ENCODE measurements around the gene WFDC6.

Gene WFDC6

DNA sequence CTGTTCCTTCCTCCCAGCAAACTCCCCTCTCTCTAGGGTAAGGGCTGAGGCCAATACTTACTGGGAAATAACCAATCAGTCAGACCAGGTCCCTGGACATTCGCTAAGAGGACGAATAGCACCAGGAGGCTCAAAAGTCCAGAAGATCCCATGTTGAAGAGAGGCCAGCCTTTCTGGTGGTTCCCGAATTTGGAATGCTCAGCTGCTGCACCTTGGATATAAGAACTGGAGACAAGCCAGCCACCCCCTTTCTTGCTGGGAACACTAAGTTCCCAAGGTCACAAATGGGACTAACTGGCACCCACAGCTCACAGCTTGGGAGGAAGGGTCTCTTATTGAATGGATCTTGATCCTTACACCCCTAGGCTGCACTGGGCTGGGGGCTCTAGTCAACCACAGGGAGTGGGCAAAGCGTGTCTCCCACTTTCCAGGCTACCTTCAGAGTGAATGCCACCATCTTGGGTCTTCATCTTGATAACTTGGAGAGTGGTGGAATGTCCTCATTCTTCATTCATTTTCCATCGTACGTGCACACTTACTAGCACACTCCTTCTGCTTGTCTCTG is 8.0 kb upstream of the WFDC6 start, which contains the start of gene EPPIN:
TSS of gene EPPIN (minus strand) at position 196 of the 565 bp plus-strand sequence. CDS start at position 152, 44 bp downstream.
- Mint-ChIP-seq H3K4me1 (ENCODE audit: low read depth) (no peaks in the 10 kb centered on the region), H3K36me3 (ENCODE audit: low read depth) (no peaks in the 10 kb centered on the region), H3K27me3 (peaks cover 36% of the 10 kb centered on the region), H3K9me3 (peaks cover 4% of the 10 kb centered on the region), H3K27ac (no peak within 1 kb of the TSS), H3K4me3 (no peak within 1 kb of the TSS)

GRCh38 chr20:45545754-45546453 is 6.6 kb upstream of the WFDC6 start:
- Mint-ChIP-seq H3K27ac (no peak overlapping the region), H3K36me3 (ENCODE audit: low read depth) (no peaks in the 10 kb centered on the region), H3K4me1 (ENCODE audit: low read depth) (no peaks in the 10 kb centered on the region), H3K4me3 (no peak overlapping the region), H3K9me3 (peaks cover 4% of the 10 kb centered on the region), H3K27me3 (peaks cover 38% of the 10 kb centered on the region)

GRCh38 chr20:45545351-45545750 is 6.1 kb upstream of the WFDC6 start:
- H3K27ac Mint-ChIP-seq, result no peak overlapping the region
- H3K36me3 Mint-ChIP-seq (ENCODE audit: low read depth), result no peaks in the 10 kb centered on the region
- no peak overlapping the region for H3K4me3 Mint-ChIP-seq
- peaks cover 35% of the 10 kb centered on the region for H3K27me3 Mint-ChIP-seq
- H3K4me1 Mint-ChIP-seq (ENCODE audit: low read depth), result no peaks in the 10 kb centered on the region
- peaks cover 2% of the 10 kb centered on the region for H3K9me3 Mint-ChIP-seq

DNA sequence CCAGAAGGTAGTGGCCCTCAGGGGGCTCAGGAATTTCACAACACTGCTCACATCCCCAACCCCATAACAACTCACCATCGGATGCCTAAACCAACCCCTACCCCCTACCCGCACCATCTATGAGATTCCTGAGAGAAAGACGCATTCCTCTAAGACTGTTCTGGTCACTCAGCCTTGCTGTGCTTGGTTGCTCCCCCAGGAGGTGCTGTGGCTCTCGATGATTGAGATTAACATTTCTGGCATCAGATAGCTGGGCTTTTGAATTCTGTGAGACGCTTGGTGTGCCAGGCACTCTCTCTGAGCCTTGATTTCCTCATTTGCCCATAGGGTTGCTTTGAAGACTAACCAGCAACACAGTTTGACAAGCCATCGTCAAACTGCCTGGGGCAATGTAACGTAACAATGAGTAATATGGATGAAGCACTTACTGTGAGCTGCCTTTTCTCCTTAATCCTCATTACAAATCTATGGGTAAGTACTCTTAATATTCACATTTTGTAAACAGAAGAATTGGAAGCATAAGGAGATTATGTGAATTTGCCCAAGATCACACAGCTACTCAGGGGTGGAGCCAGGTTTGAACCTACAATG is 978 bp downstream of the WFDC6 start:
- no peaks in the 10 kb centered on the region for H3K9me3 Mint-ChIP-seq
- no peaks in the 10 kb centered on the region for H3K4me1 Mint-ChIP-seq (ENCODE audit: low read depth)
- no peaks in the 10 kb centered on the region for H3K36me3 Mint-ChIP-seq (ENCODE audit: low read depth)
- peaks cover 22% of the 10 kb centered on the region for H3K27me3 Mint-ChIP-seq
- H3K27ac Mint-ChIP-seq, result no peak overlapping the region
- H3K4me3 Mint-ChIP-seq, result no peak overlapping the region

GRCh38 chr20:45527294-45527693 is 12.0 kb downstream of the WFDC6 start:
- no peak overlapping the region for H3K4me3 Mint-ChIP-seq
- H3K27me3 Mint-ChIP-seq, result peaks cover 60% of the 10 kb centered on the region
- no peaks in the 10 kb centered on the region for H3K4me1 Mint-ChIP-seq (ENCODE audit: low read depth)
- H3K9me3 Mint-ChIP-seq, result no peaks in the 10 kb centered on the region
- no peaks in the 10 kb centered on the region for H3K36me3 Mint-ChIP-seq (ENCODE audit: low read depth)
- H3K27ac Mint-ChIP-seq, result no peak overlapping the region

- H3K9me3 Mint-ChIP-seq, result no peaks in the 10 kb centered on the region
- H3K4me1 Mint-ChIP-seq (ENCODE audit: low read depth), result no peaks in the 10 kb centered on the region
- H3K27me3 Mint-ChIP-seq, result peaks cover 49% of the 10 kb centered on the region
- no peak overlapping the region for H3K27ac Mint-ChIP-seq
- no peaks in the 10 kb centered on the region for H3K36me3 Mint-ChIP-seq (ENCODE audit: low read depth)
- no peak overlapping the region for H3K4me3 Mint-ChIP-seq
These were observed 15.5 kb downstream of the WFDC6 start for GRCh38 chr20:45523821-45524220.

- Mint-ChIP-seq H3K27ac (no peak overlapping the region), H3K4me3 (no peak overlapping the region), H3K9me3 (peaks cover 5% of the 10 kb centered on the region), H3K36me3 (ENCODE audit: low read depth) (no peaks in the 10 kb centered on the region), H3K4me1 (ENCODE audit: low read depth) (no peaks in the 10 kb centered on the region), H3K27me3 (peaks cover 33% of the 10 kb centered on the region)
These were observed 21.0 kb downstream of the WFDC6 start for GRCh38 chr20:45518282-45518681.

- peaks cover 40% of the 10 kb centered on the region for H3K27me3 Mint-ChIP-seq
- no peaks in the 10 kb centered on the region for H3K4me1 Mint-ChIP-seq (ENCODE audit: low read depth)
- H3K4me3 Mint-ChIP-seq, result no peak within 1 kb of the TSS
- H3K36me3 Mint-ChIP-seq (ENCODE audit: low read depth), result no peaks in the 10 kb centered on the region
- peaks cover 5% of the 10 kb centered on the region for H3K9me3 Mint-ChIP-seq
- H3K27ac Mint-ChIP-seq, result no peak within 1 kb of the TSS
These were observed 24.0 kb downstream of the WFDC6 start, which contains the start of gene SPINT3 for GRCh38 chr20:45515147-45515913. SPINT3 (minus strand) TSS chr20:45515622; CDS start chr20:45515608, 14 bp downstream.

DNA sequence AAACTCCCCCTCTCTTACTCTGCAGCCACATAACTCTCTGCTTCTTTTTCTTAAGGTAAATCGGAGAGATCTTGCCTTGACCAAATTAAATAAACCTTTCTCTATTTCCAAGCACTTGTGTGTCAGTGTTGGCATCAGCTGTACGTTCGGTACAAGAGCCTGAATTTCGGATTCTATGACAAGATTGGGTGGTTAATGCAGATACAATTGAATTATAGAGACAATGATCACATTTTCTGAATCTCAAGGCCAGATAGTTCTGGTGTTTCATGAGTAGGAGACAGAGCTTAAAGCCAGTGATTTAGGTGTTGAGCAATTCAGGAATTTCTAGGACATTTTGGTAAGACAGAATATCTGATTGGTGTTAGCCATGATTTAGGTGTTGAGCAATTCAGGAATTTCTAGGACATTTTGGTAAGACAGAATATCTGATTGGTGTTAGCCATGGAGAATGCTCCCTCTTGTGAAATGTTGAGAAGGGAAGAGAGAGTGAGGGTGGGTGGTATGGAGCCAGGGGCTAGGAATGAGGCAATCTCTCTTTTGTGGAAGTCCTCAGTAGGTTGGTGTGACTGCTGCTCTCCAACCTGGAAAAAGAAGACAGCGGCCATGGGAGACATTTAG is 28.9 kb downstream of the WFDC6 start:
- peaks cover 13% of the 10 kb centered on the region for H3K4me1 Mint-ChIP-seq (ENCODE audit: low read depth)
- no peak overlapping the region for H3K27ac Mint-ChIP-seq
- no peaks in the 10 kb centered on the region for H3K36me3 Mint-ChIP-seq (ENCODE audit: low read depth)
- H3K27me3 Mint-ChIP-seq, result peaks cover 48% of the 10 kb centered on the region
- H3K4me3 Mint-ChIP-seq, result no peak overlapping the region
- H3K9me3 Mint-ChIP-seq, result no peaks in the 10 kb centered on the region

DNA sequence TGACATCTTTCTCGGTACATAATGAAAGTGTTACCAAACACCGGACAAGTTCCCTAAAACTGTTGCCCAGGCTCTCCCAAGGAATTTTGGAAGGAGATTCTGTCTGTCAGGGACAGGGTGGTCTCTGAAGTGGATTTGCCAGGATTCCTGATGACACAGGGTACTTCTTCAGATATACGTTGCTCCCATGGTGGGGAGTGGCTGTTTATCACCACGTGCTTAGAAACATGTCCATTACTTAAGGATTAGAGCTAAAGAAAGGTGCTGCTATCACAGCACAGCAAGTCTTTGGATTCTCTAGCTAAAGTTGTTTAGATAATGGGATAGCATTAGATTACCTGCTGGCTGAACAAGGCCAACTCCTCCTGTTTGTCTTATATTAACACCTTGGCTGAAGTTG is 30.2 kb downstream of the WFDC6 start:
- Mint-ChIP-seq H3K27ac (no peak overlapping the region), H3K36me3 (ENCODE audit: low read depth) (no peaks in the 10 kb centered on the region), H3K27me3 (peaks cover 47% of the 10 kb centered on the region), H3K4me1 (ENCODE audit: low read depth) (peaks cover 13% of the 10 kb centered on the region), H3K9me3 (no peaks in the 10 kb centered on the region), H3K4me3 (no peak overlapping the region)

DNA sequence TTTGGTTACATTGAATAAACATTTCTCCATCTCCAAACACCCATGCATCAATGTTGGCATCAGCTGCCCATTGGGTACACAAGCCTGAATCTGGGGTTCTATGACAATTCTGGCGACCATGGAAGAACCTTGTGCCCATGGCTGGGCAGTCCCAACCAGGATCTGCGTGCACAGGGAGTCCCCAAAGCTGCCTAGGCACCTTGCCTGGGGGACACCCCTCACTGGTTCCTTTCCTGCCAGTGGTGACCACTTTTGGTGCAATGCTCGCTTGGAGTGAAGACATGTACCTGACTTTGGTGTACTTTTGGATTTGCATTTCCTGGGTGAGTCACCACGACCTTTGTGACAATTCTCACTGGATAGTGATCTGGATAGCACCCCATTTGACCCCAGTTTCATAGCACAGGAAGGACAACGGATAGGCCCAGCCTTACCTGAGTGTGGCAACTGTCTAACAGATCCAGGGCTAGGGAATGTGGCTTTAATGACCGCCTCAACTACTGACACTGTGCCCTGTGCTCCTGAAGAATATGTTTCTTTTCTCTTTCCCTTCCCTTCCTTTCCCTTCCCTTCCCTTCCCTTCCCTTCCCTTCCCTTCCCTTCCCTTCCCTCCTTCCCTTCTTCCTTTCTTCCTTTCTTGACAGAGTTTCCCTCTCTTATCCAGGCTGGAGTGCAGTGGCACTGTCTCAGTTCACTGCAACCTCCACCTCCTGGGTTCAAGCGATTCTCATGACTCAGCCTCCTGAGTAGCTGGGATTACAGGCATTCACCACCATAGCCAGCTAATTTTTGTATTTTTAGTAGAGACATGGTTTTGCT is 31.0 kb downstream of the WFDC6 start:
- Mint-ChIP-seq H3K4me1 (ENCODE audit: low read depth) (peaks cover 13% of the 10 kb centered on the region), H3K36me3 (ENCODE audit: low read depth) (no peaks in the 10 kb centered on the region), H3K9me3 (no peaks in the 10 kb centered on the region), H3K27me3 (peaks cover 50% of the 10 kb centered on the region), H3K4me3 (no peak overlapping the region), H3K27ac (no peak overlapping the region)

DNA sequence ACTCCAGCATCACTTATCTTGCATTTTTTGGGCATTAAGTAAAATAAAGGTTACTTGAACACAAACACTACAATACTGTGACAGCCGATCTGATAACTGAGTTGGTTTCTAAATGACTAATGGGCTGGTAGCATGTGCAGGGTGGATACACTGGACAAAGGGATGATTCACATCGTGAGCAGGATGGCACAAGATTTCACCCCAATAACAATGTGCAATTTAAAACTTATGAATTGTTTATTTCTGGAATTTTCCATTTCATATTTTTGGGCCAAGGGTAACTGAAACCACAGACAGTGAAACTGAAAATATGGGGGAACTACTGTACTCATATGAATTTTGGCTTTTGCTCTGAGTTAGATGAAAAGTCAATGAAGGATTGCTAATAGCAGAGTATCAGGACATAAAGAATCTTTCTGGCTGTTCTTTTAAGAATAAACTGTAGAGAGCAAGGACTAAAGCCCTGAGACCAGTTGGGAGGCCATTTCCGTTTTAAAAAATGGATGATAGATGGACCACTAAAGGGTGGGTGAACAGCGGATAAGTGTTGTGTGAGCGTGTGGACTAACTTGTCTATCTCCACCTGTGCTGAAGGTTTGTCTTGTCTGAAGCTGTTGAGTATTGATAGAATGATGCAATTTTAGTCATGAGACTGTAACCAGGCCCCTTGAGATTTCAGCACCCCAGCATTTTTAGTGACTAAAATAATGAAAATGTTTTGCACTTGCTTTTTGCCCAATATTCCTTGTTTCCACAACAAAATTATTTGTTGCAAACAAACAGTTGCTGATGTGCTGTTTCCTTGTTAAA is 32.1 kb downstream of the WFDC6 start:
- no peak overlapping the region for H3K4me3 Mint-ChIP-seq
- no peaks in the 10 kb centered on the region for H3K36me3 Mint-ChIP-seq (ENCODE audit: low read depth)
- peaks cover 13% of the 10 kb centered on the region for H3K4me1 Mint-ChIP-seq (ENCODE audit: low read depth)
- H3K27me3 Mint-ChIP-seq, result peaks cover 47% of the 10 kb centered on the region
- no peak overlapping the region for H3K27ac Mint-ChIP-seq
- H3K9me3 Mint-ChIP-seq, result no peaks in the 10 kb centered on the region

GRCh38 chr20:45506398-45506797 is 32.9 kb downstream of the WFDC6 start:
- Mint-ChIP-seq H3K27me3 (peaks cover 49% of the 10 kb centered on the region), H3K4me3 (no peak overlapping the region), H3K27ac (no peak overlapping the region), H3K9me3 (no peaks in the 10 kb centered on the region), H3K36me3 (ENCODE audit: low read depth) (no peaks in the 10 kb centered on the region), H3K4me1 (ENCODE audit: low read depth) (peaks cover 13% of the 10 kb centered on the region)

Measured in stimulated activated naive CD8-positive, alpha-beta T cell treated with anti-CD3 and anti-CD28 coated beads, Interleukin-15, Interleukin-2, amounts not matched to agents 100 ng/mL and 50 ng/mL, for 24 hours (primary cell).